NCI-H146 treated with DMSO at 0.1 percent for 48 hours (cell line): ENCODE data around the gene PACRG.

Experiments used
- DNase-seq: peaks from one replicate; lab custom pipeline; 2025; ENCODE audit not compliant: unreplicated experiment; lab: John Stamatoyannopoulos, UW

The PACRG gene

GRCh38 chr6:163342571-163343539 is 615.1 kb downstream of the PACRG start:
- DNase-seq, result no peak

GRCh38 chr6:163343609-163344008 is 615.8 kb downstream of the PACRG start:
- DNase-seq, result no peak

DNA sequence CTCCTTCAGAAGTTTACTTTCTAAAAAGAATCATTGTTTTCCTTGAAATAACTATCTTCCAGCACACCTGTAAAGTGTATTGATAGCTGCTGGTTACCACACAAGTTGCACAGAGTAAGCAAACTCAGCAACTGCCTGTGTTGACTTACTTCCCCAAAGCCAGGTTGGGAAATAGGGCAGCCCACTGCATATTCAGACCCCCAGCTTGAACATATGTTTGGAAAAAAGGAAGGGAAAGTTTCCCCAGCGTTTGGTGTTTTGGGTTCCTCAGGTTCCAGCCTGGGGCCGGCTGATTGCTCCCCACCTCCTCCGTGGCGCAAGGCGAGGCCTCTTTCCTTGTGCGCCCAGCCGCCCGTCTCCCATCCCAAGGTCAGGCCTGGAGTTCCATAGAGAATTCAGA is 616.6 kb downstream of the PACRG start:
- no peak for DNase-seq

GRCh38 chr6:163345931-163346330 is 618.2 kb downstream of the PACRG start:
- no peak for DNase-seq

- no peak for DNase-seq
Measured at GRCh38 chr6:163346497-163346961, 618.8 kb downstream of the PACRG start.

DNA sequence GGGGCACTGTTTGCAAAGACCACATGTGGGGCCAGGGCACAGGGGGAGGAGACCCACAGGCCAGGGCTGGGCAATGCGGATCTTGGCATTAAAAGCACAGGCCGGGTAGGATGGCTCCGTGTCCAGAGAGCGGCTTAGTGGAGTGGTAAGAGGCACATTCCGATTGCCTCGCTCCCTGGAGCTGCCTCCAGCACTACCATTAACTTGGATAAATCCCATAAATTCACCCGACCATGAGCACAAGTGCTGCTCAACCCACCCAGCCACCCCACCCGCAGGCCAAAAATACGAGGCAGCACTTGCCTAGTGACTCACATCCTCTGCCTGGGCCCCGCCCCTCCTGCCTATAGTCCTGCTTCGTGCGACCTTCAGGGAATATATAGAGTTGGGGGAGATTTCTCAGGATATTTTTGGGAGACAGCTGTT is 619.3 kb downstream of the PACRG start:
- DNase-seq, result no peak

GRCh38 chr6:163348789-163349680 is 621.3 kb downstream of the PACRG start:
- DNase-seq, result no peak

GRCh38 chr6:163349696-163350095 is 621.9 kb downstream of the PACRG start:
- DNase-seq, result no peak

DNA sequence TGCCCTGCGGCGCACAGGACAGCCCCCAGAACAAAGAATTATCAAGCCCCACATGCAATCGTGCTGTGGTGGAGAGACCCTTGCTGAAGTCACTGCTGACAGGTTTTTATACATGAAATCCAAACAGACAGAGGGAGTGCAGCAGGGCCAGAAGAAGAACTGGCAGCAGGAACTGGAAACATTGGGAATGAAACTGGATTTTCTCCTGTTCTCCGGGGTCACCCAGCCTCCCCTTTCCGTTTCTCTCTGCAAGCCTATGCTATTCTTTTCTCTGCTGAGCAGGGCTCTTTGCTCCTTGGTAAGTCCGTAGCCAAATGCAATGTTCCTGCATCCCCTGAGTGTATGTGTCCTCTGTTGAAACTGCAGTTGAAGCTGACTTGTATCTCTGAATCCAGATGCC is 623.2 kb downstream of the PACRG start:
- no peak for DNase-seq

DNA sequence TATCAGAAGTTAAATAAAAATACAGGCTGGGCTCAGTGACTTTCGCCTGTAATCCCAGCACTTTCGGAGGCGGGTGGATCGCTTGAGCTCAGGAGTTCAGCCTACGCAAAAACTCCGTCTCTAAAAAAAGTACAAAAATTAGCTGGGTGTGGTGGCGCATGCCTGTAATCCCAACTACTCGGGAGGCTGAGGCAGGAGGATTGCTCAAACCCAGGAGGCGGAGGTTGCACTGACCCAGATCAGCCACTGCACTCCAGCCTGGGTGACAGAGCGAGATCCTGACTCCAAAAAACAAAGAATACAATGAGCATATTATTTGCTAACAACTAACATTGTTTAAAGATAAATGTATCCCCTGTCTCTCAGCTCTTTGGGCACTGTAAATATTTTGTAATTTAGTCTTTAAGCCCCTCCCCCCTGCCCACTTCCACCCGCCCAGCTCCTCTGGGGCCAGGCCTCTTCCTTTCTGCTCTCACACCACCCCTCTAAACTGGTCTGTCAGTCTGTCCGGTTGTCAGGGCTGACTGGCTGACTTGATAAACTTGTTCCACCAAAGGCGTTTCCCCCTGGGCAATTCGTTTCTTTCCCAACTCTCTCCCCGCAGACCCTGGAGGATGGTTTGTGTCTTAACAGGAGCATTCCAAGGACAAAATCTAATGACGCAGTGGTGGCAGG is 624.4 kb downstream of the PACRG start:
- no peak for DNase-seq

DNA sequence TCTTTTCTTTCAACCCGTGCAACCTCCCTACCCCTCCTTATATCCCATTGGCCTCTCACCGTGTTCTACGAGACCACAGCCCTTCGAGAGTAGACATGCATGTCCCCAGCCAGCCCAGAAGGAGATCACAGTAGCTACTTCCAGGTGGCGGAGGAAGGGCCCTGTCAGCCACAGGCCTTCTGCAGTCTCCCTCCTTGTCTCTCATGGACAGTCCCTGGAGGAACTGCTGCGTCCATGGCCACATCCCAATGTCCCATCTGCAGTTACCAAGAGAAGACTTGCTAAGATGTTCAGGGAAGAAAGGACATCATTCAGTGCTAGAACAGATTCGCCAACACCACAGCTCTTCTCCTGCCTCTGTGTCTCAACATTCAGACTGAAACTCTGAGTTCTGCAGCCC is 625.2 kb downstream of the PACRG start:
- no peak for DNase-seq

GRCh38 chr6:163354085-163354484 is 626.3 kb downstream of the PACRG start:
- DNase-seq, result no peak

DNA sequence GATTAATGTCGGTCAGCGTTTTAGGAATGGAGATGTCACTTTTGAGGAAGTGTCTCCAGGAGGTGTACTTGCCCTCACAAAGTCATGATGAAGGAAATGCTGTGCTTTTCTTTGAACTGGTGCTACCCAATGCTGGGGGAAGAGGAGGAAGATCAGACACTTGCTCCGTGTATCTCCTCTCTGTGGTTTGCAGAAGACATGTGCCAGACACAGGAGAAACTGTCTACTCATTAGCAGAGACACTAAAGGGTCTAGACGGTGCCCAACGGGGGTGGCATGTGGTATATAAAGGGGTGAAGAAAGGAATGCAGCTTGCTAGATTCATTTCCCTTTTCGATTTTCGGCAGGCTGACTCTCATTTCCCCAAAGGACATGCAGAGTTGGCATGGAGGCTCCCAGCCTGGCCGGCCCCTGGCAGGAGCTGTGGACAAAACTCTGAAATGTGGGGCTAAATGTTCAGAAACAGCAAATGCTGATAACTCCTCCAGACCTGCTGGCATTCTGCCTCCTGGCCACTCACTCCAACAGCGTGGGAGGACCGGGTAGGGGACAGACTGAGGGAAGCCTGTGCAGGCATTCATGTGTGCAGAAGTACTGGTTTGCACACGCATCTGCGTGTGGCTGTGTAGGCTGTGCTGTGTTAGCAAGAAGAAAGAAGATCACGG is 627.1 kb downstream of the PACRG start:
- DNase-seq, result no peak

GRCh38 chr6:163355426-163355991 is 627.7 kb downstream of the PACRG start:
- DNase-seq, result no peak

DNA sequence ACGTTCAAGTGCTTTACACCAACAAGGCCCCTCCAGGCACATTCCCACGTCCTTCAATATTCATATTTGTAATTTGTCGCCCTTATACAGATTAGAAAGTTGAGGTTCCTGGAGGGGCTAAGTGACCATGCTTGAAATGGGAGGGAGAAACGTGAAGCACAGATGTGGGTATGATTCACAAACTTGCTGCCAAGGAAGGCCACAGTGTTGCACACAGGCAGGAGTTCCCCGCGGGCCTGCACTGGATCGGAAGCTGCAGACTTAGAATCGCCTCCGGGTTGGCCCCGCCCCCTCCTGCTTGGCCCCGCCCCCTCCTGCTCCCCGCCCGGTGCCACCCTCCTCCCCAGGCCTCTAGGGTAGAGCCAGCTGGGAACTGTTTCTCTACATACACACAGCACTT is 628.5 kb downstream of the PACRG start:
- no peak for DNase-seq

DNA sequence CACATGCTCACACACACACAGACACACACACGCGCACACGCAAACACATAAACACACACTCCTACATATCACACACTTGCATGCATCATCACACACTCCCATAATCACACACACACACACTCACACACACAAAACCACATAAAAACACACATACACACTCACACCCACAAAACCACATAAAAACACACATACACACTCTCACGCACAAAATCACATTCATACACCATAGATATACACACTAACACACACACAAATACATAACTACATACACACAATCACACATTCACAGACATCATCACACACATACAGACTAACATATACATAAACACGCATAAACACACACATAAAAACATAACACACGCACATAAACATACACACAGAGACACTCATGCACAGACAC is 629.0 kb downstream of the PACRG start:
- DNase-seq, result no peak

- no peak for DNase-seq
Measured at GRCh38 chr6:163364641-163365040, 636.9 kb downstream of the PACRG start.
